Spleen (tissue), 11 donors: Measurements from ENCODE around the gene KRT84. TPM values are rescaled to one million over a fixed set of nuclear protein-coding genes. Genes with fewer than 3 reads are reported as not detected.

Source experiments
- DNase-seq: peaks from one replicate; pipeline ENCODE4 v3.0.0-alpha.2; 2020
- H3K27ac ChIP-seq, 8 donors: fragments of 200-600 bp; sonication (generic) in 7 of 8; 1 replicate in 4 of 8; 2 replicates in 4 of 8; pipeline versions ENCODE4 v1.5.0 to v1.8.0; 2016 to 2021; ENCODE audit warnings: inconsistent platforms in 4 of 8, mild to moderate bottlenecking in 4 of 8, moderate library complexity in 1 of 8
- H3K27me3 ChIP-seq, 7 donors: fragments of 200-600 bp; sonication (generic) in 6 of 7; replicated peaks in 1 of 7; 1 replicate in 4 of 7; 2 replicates in 3 of 7; pipeline versions ENCODE4 v1.5.0 to v1.8.0; 2016 to 2021; ENCODE audit warnings: inconsistent platforms in 3 of 7, mild to moderate bottlenecking in 1 of 7
- H3K36me3 ChIP-seq, 6 donors: fragments of 200-600 bp; sonication (generic) in 5 of 6; 1 replicate in 4 of 6; 2 replicates in 2 of 6; pipeline versions ENCODE4 v1.5.0 to v1.8.0; 2016 to 2021; ENCODE audit warnings: inconsistent platforms in 2 of 6
- H3K4me1 ChIP-seq, 6 donors: fragments of 200-600 bp; sonication (generic) in 5 of 6; 1 replicate in 3 of 6; 2 replicates in 3 of 6; pipeline versions ENCODE4 v1.5.0 to v1.8.0; 2016 to 2021; ENCODE audit warnings: inconsistent platforms in 3 of 6
- H3K4me3 ChIP-seq, 8 donors: fragments of 200-600 bp; sonication (generic) in 7 of 8; 1 replicate in 4 of 8; 2 replicates in 4 of 8; pipeline versions ENCODE4 v1.5.0 to v1.8.0; 2016 to 2021; ENCODE audit warnings: inconsistent platforms in 4 of 8, mild to moderate bottlenecking in 4 of 8, moderate library complexity in 2 of 8
- H3K9me3 ChIP-seq, 8 donors: fragments of 200-600 bp; sonication (generic) in 7 of 8; 1 replicate in 4 of 8; 2 replicates in 4 of 8; pipeline versions ENCODE4 v1.5.0 to v1.8.0; 2016 to 2021; ENCODE audit warnings: inconsistent platforms in 4 of 8
- CTCF ChIP-seq, 11 experiments: fragments of 200-600 bp in 7 of 11; fragments of 450-650 bp in 4 of 11; sonication (generic) in 4 of 11; IDR thresholded peaks in 8 of 11; conservative IDR thresholded peaks in 3 of 11; 1 replicate in 7 of 11; 2 replicates in 4 of 11; pipeline versions ENCODE4 v1.4.0 to v1.8.0; 2016 to 2021; ENCODE audit warnings: antibody characterized with exemption in 11 of 11, inconsistent platforms in 4 of 11, mild to moderate bottlenecking in 1 of 11
- POLR2A ChIP-seq, 3 donors: fragments of 450-650 bp; IDR thresholded peaks; one replicate each; pipeline ENCODE4 v1.5.1; 2017; ENCODE audit warnings: antibody characterized with exemption in 3 of 3, mild to moderate bottlenecking in 1 of 3
- POLR2AphosphoS5 ChIP-seq, 3 donors: sonication (generic); formaldehyde crosslinking; IDR thresholded peaks; one replicate each; pipeline ENCODE4 v1.5.1; 2017; ENCODE audit warnings: antibody characterized with exemption in 3 of 3
- WGBS, 5 donors: extraction: QIAGEN DNeasy Blood & Tissue Kit in 3 of 5; methylation state at CpG; one replicate each; pipeline versions ENCODE4 v1.1.5 to v1.1.7; 2013 to 2018; 5-methylcytosine and 5-hydroxymethylcytosine counted together
- intact Hi-C: fragments of 100-400 bp; cut with DNase I; formaldehyde crosslinking; loops from one replicate; pipeline ENCODE4 v1.15.0; 2023; ENCODE audit warnings: low total_unique reads
- polyA plus RNA-seq, 3 donors: library from polyadenylated mRNA; stranded (reverse); fragments of 200-250 nt; gene quantifications; one replicate each; pipeline ENCODE4 v1.2.1, GENCODE V29; 2013
- total RNA-seq, 7 donors: library from RNA; depleted of rRNA in 3 of 7; stranded (reverse); fragments of >200 nt in 3 of 7; fragmentation: NEBNext Ultra II Directional in 4 of 7; extraction: Animal tissue kit (Norgen Biotek cat#: 25700) in 4 of 7; gene quantifications; one replicate each; pipeline versions ENCODE4 v1.1.0 to v1.2.1, GENCODE V29; 2016 to 2021
- donor health status: healthy with polysubstance abuse.
- donor health status: DM: no; HTN: no; CAD: no; lungs with moderate emphysema.
- donor health status: DM: no; HTN: no; CAD: no.
- donor health status: Bipolar disorder and iron deficiency.
- donor health status: healthy.
- donor health status: DM: no; HTN: no; CAD: no.
- donor health status: DM: yes; HTN: yes; CAD: no.

The KRT84 gene
- total and polyA plus RNA-seq, 10 donors, result 0.52 TPM; not detected in 9

- intact Hi-C loops, result no loop called here
- 87 to 95% (median 90%) methylated on average over 2 of the region's 2 CpGs for WGBS, 5 donors
Observed at GRCh38 chr12:52426034-52426433, 40.6 kb upstream of the KRT84 start.

GRCh38 chr12:52425466-52425865 lies 40.0 kb upstream of the KRT84 start:
- H3K27me3 ChIP-seq, result peaks cover 0 to 39% (median 0%) of the 10 kb centered on the region in 7 donors
- no peaks in the 10 kb centered on the region for H3K36me3 ChIP-seq
- no peak overlapping the region for H3K4me3 ChIP-seq
- no peak overlapping the region for H3K27ac ChIP-seq
- 79 to 91% (median 85%) methylated on average over 5 of the region's 5 CpGs for WGBS, 5 donors
- intact Hi-C loops, result no loop called here
- H3K4me1 ChIP-seq, result no peaks in the 10 kb centered on the region
- no peaks in the 10 kb centered on the region for H3K9me3 ChIP-seq
- no peak for TF ChIP-seq POLR2A (IDR thresholded peaks at IDR 0.05)
- no peak for TF ChIP-seq CTCF (IDR thresholded peaks at IDR 0.05 in 8 of 11, conservative IDR thresholded peaks at IDR 0.05 in 3 of 11)
- TF ChIP-seq POLR2AphosphoS5 (IDR thresholded peaks at IDR 0.05), result no peak
- peak; percentile 32 for DNase-seq

More at GRCh38 chr12:52426034-52426433, 40.6 kb upstream of the KRT84 start:
- no peak overlapping the region for H3K27ac ChIP-seq
- DNase-seq, result no peak
- H3K36me3 ChIP-seq, result no peaks in the 10 kb centered on the region
- no peaks in the 10 kb centered on the region for H3K9me3 ChIP-seq
- TF ChIP-seq POLR2A (IDR thresholded peaks at IDR 0.05) (no peak), POLR2AphosphoS5 (IDR thresholded peaks at IDR 0.05) (no peak), CTCF (IDR thresholded peaks at IDR 0.05 in 8 of 11, conservative IDR thresholded peaks at IDR 0.05 in 3 of 11) (no peak)
- peaks cover 0 to 45% (median 0%) of the 10 kb centered on the region in 7 donors for H3K27me3 ChIP-seq
- no peaks in the 10 kb centered on the region for H3K4me1 ChIP-seq
- H3K4me3 ChIP-seq, result no peak overlapping the region

- DNase-seq, result peak; percentile 64
- 53 to 76% (median 71%) methylated on average over 10 to 11 of the region's 11 CpGs for WGBS, 5 donors
- no peak overlapping the region for H3K4me3 ChIP-seq
- TF ChIP-seq POLR2A (IDR thresholded peaks at IDR 0.05), result no peak
- TF ChIP-seq CTCF (IDR thresholded peaks at IDR 0.05 in 8 of 11, conservative IDR thresholded peaks at IDR 0.05 in 3 of 11), result no peak
- TF ChIP-seq POLR2AphosphoS5 (IDR thresholded peaks at IDR 0.05), result no peak
- H3K9me3 ChIP-seq, result no peaks in the 10 kb centered on the region
- no peaks in the 10 kb centered on the region for H3K36me3 ChIP-seq
- H3K27ac ChIP-seq, result peak overlapping the region in 7 of 8 donors; percentile 38 to 77 (median 68)
- H3K27me3 ChIP-seq, result peaks cover 0 to 26% (median 0%) of the 10 kb centered on the region in 7 donors
- intact Hi-C loops, result no loop called here
- H3K4me1 ChIP-seq, result no peaks in the 10 kb centered on the region
Observed at GRCh38 chr12:52423661-52424500, 38.4 kb upstream of the KRT84 start.

GRCh38 chr12:52423035-52423434 lies 37.6 kb upstream of the KRT84 start:
- Histone ChIP-seq H3K9me3 (no peaks in the 10 kb centered on the region), H3K4me3 (no peak overlapping the region), H3K27ac (peak overlapping the region in 7 of 8 donors; percentile 38 to 77 (median 68)), H3K36me3 (no peaks in the 10 kb centered on the region), H3K4me1 (no peaks in the 10 kb centered on the region), H3K27me3 (peaks cover 0 to 18% (median 0%) of the 10 kb centered on the region in 7 donors)
- TF ChIP-seq CTCF (IDR thresholded peaks at IDR 0.05 in 8 of 11, conservative IDR thresholded peaks at IDR 0.05 in 3 of 11) (no peak), POLR2A (IDR thresholded peaks at IDR 0.05) (no peak), POLR2AphosphoS5 (IDR thresholded peaks at IDR 0.05) (no peak)
- WGBS, 5 donors, result 38 to 63% (median 44%) methylated on average over 6 of the region's 6 CpGs
- intact Hi-C loops, result no loop called here
- DNase-seq, result no peak
